ENCODE measurements around the gene ROR1.

ROR1 gene

DNA sequence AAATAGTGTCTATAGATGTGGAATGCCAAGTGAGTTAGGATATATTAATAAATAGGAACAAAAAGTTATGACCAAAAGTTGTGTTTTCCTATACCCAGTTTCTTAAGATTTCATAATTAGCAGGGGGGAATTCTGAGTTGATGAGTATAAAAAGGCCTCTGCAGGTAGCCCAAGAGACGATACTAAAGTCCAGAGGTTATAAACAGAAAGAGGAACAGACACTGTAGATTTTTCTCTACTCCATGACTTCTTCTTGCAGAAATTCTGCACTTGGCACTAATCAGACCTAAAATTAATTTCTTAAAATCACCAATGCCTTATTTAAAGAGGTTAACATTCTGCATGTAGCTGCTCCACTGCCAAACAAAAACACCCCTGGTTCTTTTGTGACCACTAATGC is 62.6 kb downstream of the ROR1 start:
- no peaks in the 10 kb centered on the region for H3K9me3 Mint-ChIP-seq (ENCODE audit: low read depth)
- H3K4me3 Mint-ChIP-seq = no peak overlapping the region
- no peaks in the 10 kb centered on the region for H3K27me3 Mint-ChIP-seq
- no peaks in the 10 kb centered on the region for H3K4me1 Mint-ChIP-seq (ENCODE audit: low read depth)
- H3K27ac Mint-ChIP-seq = no peak overlapping the region
- no peaks in the 10 kb centered on the region for H3K36me3 Mint-ChIP-seq

GRCh38 chr1:63836830-63837229 is 63.0 kb downstream of the ROR1 start:
- Mint-ChIP-seq H3K4me1 (ENCODE audit: low read depth) (no peaks in the 10 kb centered on the region), H3K36me3 (no peaks in the 10 kb centered on the region), H3K27ac (no peak overlapping the region), H3K9me3 (ENCODE audit: low read depth) (no peaks in the 10 kb centered on the region), H3K4me3 (no peak overlapping the region), H3K27me3 (no peaks in the 10 kb centered on the region)

- H3K4me1 Mint-ChIP-seq (ENCODE audit: low read depth) = no peaks in the 10 kb centered on the region
- no peaks in the 10 kb centered on the region for H3K36me3 Mint-ChIP-seq
- H3K27me3 Mint-ChIP-seq = peaks cover 4% of the 10 kb centered on the region
- no peaks in the 10 kb centered on the region for H3K9me3 Mint-ChIP-seq (ENCODE audit: low read depth)
- H3K27ac Mint-ChIP-seq = no peak overlapping the region
- H3K4me3 Mint-ChIP-seq = no peak overlapping the region
These were observed 69.2 kb downstream of the ROR1 start for GRCh38 chr1:63843010-63843409.

GRCh38 chr1:63843884-63844283 is 70.1 kb downstream of the ROR1 start:
- Mint-ChIP-seq H3K27me3 (peaks cover 4% of the 10 kb centered on the region), H3K9me3 (ENCODE audit: low read depth) (no peaks in the 10 kb centered on the region), H3K36me3 (no peaks in the 10 kb centered on the region), H3K4me3 (no peak overlapping the region), H3K4me1 (ENCODE audit: low read depth) (no peaks in the 10 kb centered on the region), H3K27ac (no peak overlapping the region)

DNA sequence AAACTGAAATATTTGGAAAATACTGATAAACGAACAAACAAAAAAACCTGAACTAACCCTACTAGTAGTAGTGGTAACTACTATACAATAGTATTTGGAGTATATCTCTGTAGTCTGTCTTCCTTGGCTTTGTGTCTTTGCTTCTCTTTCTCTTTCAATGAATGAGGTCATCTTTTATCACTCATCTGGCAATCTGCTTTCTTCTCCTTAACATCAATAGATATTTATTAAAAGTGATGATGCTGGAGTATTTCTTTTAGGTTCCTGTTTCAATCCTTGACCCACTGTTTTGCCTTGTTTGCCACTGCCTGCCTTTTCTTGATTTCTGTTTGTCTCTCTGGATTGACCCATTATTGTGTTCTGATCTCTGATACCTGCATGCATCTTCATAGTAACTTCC is 71.5 kb downstream of the ROR1 start:
- no peak overlapping the region for H3K4me3 Mint-ChIP-seq
- H3K4me1 Mint-ChIP-seq (ENCODE audit: low read depth) = no peaks in the 10 kb centered on the region
- H3K36me3 Mint-ChIP-seq = no peaks in the 10 kb centered on the region
- no peak overlapping the region for H3K27ac Mint-ChIP-seq
- no peaks in the 10 kb centered on the region for H3K9me3 Mint-ChIP-seq (ENCODE audit: low read depth)
- H3K27me3 Mint-ChIP-seq = peaks cover 4% of the 10 kb centered on the region

DNA sequence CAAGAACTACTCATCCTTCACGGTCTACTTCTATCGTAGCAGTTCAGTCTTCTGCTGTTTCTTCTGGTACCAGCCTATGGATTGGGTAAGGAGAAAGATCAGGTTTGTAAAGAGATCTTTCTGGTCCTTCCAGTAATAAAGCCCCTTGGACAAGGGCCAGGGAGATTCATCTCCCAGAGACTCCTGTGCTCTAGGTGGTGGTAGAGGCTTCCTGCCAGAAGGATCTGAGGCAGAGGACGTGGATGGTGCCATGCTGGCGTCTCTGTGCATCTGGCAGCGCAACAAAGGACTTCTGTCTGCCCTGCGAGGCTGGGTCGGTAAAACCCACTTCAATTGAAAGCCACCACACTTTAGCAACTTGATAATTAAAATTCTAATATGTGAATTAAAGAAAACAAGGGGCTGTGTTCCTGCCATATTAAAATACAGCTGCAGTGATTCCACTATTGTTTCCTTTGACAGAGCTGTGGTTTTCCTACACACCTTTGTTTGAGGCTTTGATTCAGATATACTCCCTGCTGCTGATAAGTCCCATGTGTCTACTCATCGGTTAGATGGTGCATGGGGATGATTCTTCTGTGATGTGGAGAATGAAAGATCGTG is 73.6 kb downstream of the ROR1 start:
- Mint-ChIP-seq H3K36me3 (no peaks in the 10 kb centered on the region), H3K9me3 (ENCODE audit: low read depth) (no peaks in the 10 kb centered on the region), H3K4me3 (no peak overlapping the region), H3K27ac (no peak overlapping the region), H3K4me1 (ENCODE audit: low read depth) (no peaks in the 10 kb centered on the region), H3K27me3 (peaks cover 1% of the 10 kb centered on the region)

DNA sequence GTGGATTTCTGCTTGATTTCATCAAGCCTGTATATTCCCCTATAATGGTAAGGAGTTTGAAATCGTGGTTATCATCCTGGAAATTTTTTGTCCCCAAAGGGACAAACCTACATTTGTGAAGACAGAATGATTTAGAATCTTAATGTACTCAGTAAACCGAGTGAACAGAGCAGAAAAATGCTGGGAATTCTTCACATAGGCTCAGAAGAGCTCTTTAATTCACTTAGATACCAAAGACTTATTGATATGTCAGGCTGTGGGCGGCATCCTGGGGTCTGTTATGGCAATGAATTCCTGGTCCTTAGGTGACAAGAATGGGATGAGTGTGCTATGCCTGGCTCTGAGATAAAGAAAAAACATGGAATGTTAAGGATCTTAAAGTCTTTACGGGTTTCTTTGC is 74.9 kb downstream of the ROR1 start:
- H3K9me3 Mint-ChIP-seq (ENCODE audit: low read depth) = no peaks in the 10 kb centered on the region
- H3K27me3 Mint-ChIP-seq = peaks cover 1% of the 10 kb centered on the region
- no peaks in the 10 kb centered on the region for H3K4me1 Mint-ChIP-seq (ENCODE audit: low read depth)
- H3K36me3 Mint-ChIP-seq = no peaks in the 10 kb centered on the region
- H3K27ac Mint-ChIP-seq = no peak overlapping the region
- H3K4me3 Mint-ChIP-seq = no peak overlapping the region

DNA sequence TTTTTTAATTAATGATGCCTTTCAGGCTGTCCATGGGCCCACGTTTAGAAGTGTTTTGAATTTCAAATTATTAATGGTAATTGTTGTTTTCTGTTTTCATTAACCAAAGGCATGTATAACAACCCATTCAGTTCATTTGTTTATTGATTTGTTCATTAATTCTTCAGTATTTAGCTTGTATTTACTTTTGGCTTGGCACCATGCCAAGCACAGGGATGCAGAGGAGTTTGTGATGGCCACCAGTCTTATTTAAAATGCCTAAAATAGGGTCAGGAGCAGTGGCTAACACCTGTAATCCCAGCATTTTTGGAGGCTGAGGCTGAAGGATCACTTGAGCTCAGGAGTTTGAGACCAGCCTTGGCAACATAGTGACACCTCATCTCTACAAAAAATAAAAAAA is 75.3 kb downstream of the ROR1 start:
- no peaks in the 10 kb centered on the region for H3K9me3 Mint-ChIP-seq (ENCODE audit: low read depth)
- no peaks in the 10 kb centered on the region for H3K36me3 Mint-ChIP-seq
- H3K4me1 Mint-ChIP-seq (ENCODE audit: low read depth) = no peaks in the 10 kb centered on the region
- peaks cover under 1% of the 10 kb centered on the region for H3K27me3 Mint-ChIP-seq
- H3K27ac Mint-ChIP-seq = no peak overlapping the region
- no peak overlapping the region for H3K4me3 Mint-ChIP-seq

GRCh38 chr1:63854091-63854490 is 80.3 kb downstream of the ROR1 start:
- H3K27me3 Mint-ChIP-seq = no peaks in the 10 kb centered on the region
- H3K27ac Mint-ChIP-seq = no peak overlapping the region
- peaks cover 2% of the 10 kb centered on the region for H3K36me3 Mint-ChIP-seq
- H3K9me3 Mint-ChIP-seq (ENCODE audit: low read depth) = peaks cover 15% of the 10 kb centered on the region
- H3K4me3 Mint-ChIP-seq = no peak overlapping the region
- no peaks in the 10 kb centered on the region for H3K4me1 Mint-ChIP-seq (ENCODE audit: low read depth)

GRCh38 chr1:63855942-63856341 is 82.1 kb downstream of the ROR1 start:
- Mint-ChIP-seq H3K36me3 (peaks cover 2% of the 10 kb centered on the region), H3K4me1 (ENCODE audit: low read depth) (no peaks in the 10 kb centered on the region), H3K27ac (no peak overlapping the region), H3K27me3 (no peaks in the 10 kb centered on the region), H3K4me3 (no peak overlapping the region), H3K9me3 (ENCODE audit: low read depth) (peaks cover 15% of the 10 kb centered on the region)

GRCh38 chr1:63856924-63857323 is 83.1 kb downstream of the ROR1 start:
- H3K4me3 Mint-ChIP-seq = no peak overlapping the region
- no peaks in the 10 kb centered on the region for H3K4me1 Mint-ChIP-seq (ENCODE audit: low read depth)
- no peaks in the 10 kb centered on the region for H3K27me3 Mint-ChIP-seq
- peaks cover 15% of the 10 kb centered on the region for H3K9me3 Mint-ChIP-seq (ENCODE audit: low read depth)
- H3K36me3 Mint-ChIP-seq = peaks cover 2% of the 10 kb centered on the region
- no peak overlapping the region for H3K27ac Mint-ChIP-seq

DNA sequence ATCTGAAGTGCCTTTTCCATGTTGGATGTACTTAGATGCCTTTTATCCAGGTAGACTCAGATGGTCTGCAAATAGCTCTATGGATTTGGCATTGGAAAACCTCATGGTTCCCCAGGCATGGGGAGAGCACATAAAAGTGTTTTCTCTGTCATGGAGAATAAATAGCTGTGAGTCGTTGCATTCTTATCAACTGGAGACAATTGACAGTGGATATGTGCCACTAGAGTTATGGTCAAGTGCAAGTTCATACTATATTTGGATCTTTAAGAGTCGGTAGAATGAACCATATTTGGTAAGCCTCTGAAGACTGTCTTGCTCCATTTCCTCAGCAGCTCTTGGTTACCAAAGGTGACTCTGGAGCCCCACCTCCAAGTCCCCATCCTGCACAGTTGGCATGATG is 83.7 kb downstream of the ROR1 start:
- Mint-ChIP-seq H3K27me3 (no peaks in the 10 kb centered on the region), H3K4me1 (ENCODE audit: low read depth) (no peaks in the 10 kb centered on the region), H3K4me3 (no peak overlapping the region), H3K27ac (no peak overlapping the region), H3K36me3 (peaks cover 2% of the 10 kb centered on the region), H3K9me3 (ENCODE audit: low read depth) (peaks cover 15% of the 10 kb centered on the region)

DNA sequence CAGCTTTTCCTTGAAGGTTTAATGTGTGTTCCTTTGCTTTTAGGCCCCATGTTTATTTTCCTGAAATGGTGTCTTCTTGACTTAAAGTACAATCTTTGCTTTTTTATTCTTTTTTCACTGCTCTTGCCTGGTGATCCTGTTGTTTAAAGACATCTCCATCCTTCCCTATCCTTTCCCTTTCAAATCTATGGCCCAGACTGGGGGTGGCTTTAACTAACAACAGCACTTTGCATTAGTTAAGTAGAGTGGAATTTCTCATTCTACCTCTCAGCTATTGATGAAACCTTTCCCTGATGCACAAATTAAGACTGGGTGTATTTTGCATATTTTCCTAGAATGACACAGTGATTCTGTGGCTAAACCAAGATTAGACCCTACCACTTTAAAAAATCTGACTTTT is 84.3 kb downstream of the ROR1 start:
- Mint-ChIP-seq H3K27me3 (peaks cover 1% of the 10 kb centered on the region), H3K9me3 (ENCODE audit: low read depth) (peaks cover 15% of the 10 kb centered on the region), H3K4me1 (ENCODE audit: low read depth) (no peaks in the 10 kb centered on the region), H3K36me3 (peaks cover 2% of the 10 kb centered on the region), H3K27ac (no peak overlapping the region), H3K4me3 (no peak overlapping the region)

DNA sequence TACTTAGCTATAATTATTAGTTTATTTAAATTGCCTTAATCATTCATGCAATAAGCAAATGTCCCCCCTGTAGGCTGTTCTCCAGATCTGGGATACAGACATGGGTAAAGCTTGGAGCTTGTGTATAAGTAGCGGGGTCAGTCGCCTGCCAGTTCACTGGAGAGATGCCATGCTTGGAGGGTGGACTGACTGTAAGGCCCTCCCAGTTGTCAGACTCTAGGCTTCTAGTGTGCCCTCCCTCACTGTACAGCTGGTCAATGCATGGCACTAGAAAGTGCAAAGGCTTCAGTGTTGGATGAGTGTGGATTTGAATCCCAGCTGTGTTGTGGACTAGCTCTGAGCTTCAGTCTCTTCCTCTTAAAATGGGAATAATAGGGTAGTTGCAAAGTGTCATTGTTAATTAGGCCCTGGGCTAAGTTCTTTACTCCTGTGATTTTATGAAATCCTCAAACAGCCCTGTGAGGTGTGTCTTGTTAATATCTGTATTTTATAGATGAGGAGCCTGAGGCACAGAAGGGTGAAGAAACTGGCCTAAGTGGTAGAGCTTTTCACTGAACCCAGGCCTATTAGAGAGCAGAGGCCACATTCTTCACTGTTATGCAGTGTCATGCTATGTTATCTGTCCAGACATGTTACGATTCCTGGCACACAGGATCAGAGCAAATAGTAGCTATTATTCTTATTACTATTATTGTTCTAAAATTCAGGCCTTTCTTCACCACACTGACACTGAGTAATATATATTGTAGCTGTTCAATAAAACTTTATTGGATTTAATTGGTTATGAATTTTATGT is 85.9 kb downstream of the ROR1 start:
- H3K27ac Mint-ChIP-seq = no peak overlapping the region
- H3K4me1 Mint-ChIP-seq (ENCODE audit: low read depth) = no peaks in the 10 kb centered on the region

DNA sequence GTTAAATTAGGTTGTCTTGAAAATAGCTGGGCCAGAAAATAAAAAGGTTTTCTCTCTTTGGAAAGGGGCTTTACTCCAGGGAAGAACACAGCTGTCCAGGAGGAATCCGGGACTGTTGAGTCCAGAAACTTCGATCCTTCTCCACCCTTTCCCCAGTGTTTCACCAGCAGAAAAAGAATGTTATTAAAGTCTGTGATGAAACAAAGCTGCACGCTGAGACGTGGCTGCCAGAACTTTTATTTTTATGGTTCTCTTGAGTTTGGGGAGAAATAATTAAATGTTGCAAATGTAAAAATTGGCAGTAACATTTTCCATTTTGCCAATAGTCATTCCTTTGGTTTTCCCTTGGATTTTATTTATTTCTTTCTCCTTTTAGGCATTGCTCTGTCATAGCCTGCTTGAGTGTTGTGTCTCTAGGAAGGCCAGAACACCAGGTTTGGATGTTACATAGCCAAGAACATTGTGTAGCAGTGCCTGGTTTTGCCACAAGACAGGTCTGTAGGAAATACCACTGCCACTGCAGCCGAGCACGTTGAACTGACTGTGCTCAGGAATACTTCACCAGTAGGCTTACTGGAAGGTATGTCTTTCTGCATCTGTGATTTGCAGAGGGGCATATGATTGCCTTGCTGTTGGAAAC is 87.4 kb downstream of the ROR1 start:
- Mint-ChIP-seq H3K4me3 (no peak overlapping the region), H3K27ac (no peak overlapping the region), H3K36me3 (peaks cover 2% of the 10 kb centered on the region), H3K4me1 (ENCODE audit: low read depth) (no peaks in the 10 kb centered on the region), H3K9me3 (ENCODE audit: low read depth) (peaks cover 8% of the 10 kb centered on the region), H3K27me3 (peaks cover 1% of the 10 kb centered on the region)

More for the DNA sequence above, 85.9 kb downstream of the ROR1 start:
- peaks cover 2% of the 10 kb centered on the region for H3K36me3 Mint-ChIP-seq
- H3K27me3 Mint-ChIP-seq = peaks cover 1% of the 10 kb centered on the region
- H3K9me3 Mint-ChIP-seq (ENCODE audit: low read depth) = peaks cover 15% of the 10 kb centered on the region
- no peak overlapping the region for H3K4me3 Mint-ChIP-seq
